Panc1 (cell line): ENCODE results near the gene EMID1. TPM values are rescaled to one million over a fixed set of nuclear protein-coding genes. Genes with fewer than 3 reads are reported as not detected.

Source experiments
- ATAC-seq: fragments of 200-7000 bp; cut with Tn5 transposase; 2 replicates; pipeline ENCODE4 v1.9.1; 2020; ENCODE audit warnings: mild to moderate bottlenecking, moderate library complexity
- BruUV-seq: library from RNA; stranded (reverse); fragments of 400-500 nt; replicated peaks from 2 replicates; lab custom pipeline; 2021; lab: Mats Ljungman, UMichigan
- CTCF ChIA-PET: fragments of 300-600 bp; sonication (Branson Sonifier 250); formaldehyde crosslinking; loops from one replicate; lab custom pipeline; 2022; ENCODE audit warnings: antibody characterized with exemption; lab: Charles Lee
- POLR2A ChIA-PET: fragments of 300-600 bp; sonication (Branson Sonifier 250); formaldehyde crosslinking; loops from one replicate; lab custom pipeline; 2022; ENCODE audit warnings: antibody characterized with exemption; lab: Charles Lee
- DNase-seq: peaks from one replicate; pipeline ENCODE4 v3.0.0-alpha.2; 2010; ENCODE audit warnings: low read depth, low spot score
- H3K27ac ChIP-seq: 2 replicates; pipeline ENCODE4 v1.5.1; 2011; ENCODE audit warnings: mild to moderate bottlenecking, low read length, inconsistent platforms
- H3K27me3 ChIP-seq: fragments of 200-500 bp; sonication (Bioruptor generic); 2 replicates; pipeline ENCODE4 v1.6.0; 2014; ENCODE audit warnings: low read length, inconsistent platforms; ENCODE audit not compliant: control insufficient read depth, insufficient read depth
- H3K36me3 ChIP-seq: fragments of 200-500 bp; sonication (Bioruptor generic); 2 replicates; pipeline ENCODE4 v1.5.1; 2014; ENCODE audit warnings: inconsistent platforms, mild to moderate bottlenecking, low read length, moderate library complexity; ENCODE audit not compliant: control insufficient read depth, insufficient read depth
- H3K4me1 ChIP-seq: 2 replicates; pipeline ENCODE4 v1.5.1; 2011; ENCODE audit warnings: inconsistent platforms, mild to moderate bottlenecking, low read length, moderate library complexity; ENCODE audit not compliant: control insufficient read depth, insufficient read depth
- H3K4me3 ChIP-seq, 2 experiments: 2 replicates each; pipeline ENCODE4 v1.5.1; 2011 to 2012; ENCODE audit warnings: low read depth in 2 of 2, low read length in 2 of 2, mild to moderate bottlenecking in 2 of 2, inconsistent platforms in 1 of 2, moderate library complexity in 1 of 2
- H3K9me3 ChIP-seq: fragments of 200-500 bp; sonication (Bioruptor generic); 2 replicates; pipeline ENCODE4 v1.5.1; 2014; ENCODE audit warnings: low read depth, mild to moderate bottlenecking, inconsistent platforms, low read length, moderate library complexity; ENCODE audit not compliant: control insufficient read depth, insufficient read depth
- POLR2AphosphoS5 ChIP-seq: IDR thresholded peaks from 2 replicates; pipeline ENCODE4 v1.6.1; 2012; ENCODE audit warnings: mild to moderate bottlenecking, low read depth, low read length, moderate library complexity
- REST ChIP-seq, 2 experiments: IDR thresholded peaks; 2 replicates each; pipeline ENCODE4 v1.6.1; 2011 to 2012; ENCODE audit warnings: low read depth in 2 of 2, control low read depth in 1 of 2, low read length in 1 of 2, mild to moderate bottlenecking in 1 of 2, moderate library complexity in 1 of 2; ENCODE audit not compliant: insufficient read depth in 1 of 2
- SIN3A ChIP-seq: IDR thresholded peaks from 2 replicates; pipeline ENCODE4 v1.6.1; 2012; ENCODE audit warnings: low read depth, mild to moderate bottlenecking, low read length, moderate library complexity, borderline replicate concordance; ENCODE audit not compliant: insufficient read depth
- TCF7L2 ChIP-seq: IDR thresholded peaks from 2 replicates; pipeline ENCODE4 v1.6.1; 2011; ENCODE audit warnings: mild to moderate bottlenecking, low read depth, low read length, inconsistent platforms
- in situ Hi-C: cut with HindIII; loops from 2 replicates; pipeline ENCODE4 v1.10.0; 2016; ENCODE audit warnings: low sequenced_read_pairs, low pct_unique_long_range_greater_than_20kb
- intact Hi-C: fragments of 100-400 bp; cut with micrococcal nuclease; formaldehyde crosslinking; loops from one replicate; pipeline ENCODE4 v1.10.0; 2022; ENCODE audit not compliant: unreplicated experiment
- total RNA-seq: library from RNA; stranded (reverse); gene quantifications from one replicate; pipeline ENCODE4 v1.2.1, GENCODE V29; 2021; ENCODE audit not compliant: unreplicated experiment
- TF ChIP-seq, protein P1 (sequence below): fragments of 450-650 bp; IDR thresholded peaks from 2 replicates; pipeline ENCODE4 v1.5.1; 2017; ENCODE audit warnings: mild to moderate bottlenecking

EMID1 gene
- total RNA-seq, 1 experiment from 2014 or later, result 1.1 TPM

GRCh38 chr22:29187831-29188230 is 17.9 kb upstream of the EMID1 start:
- BruUV-seq, result no TSS peak
- in situ Hi-C loops, result no loop called here
- intact Hi-C loops, result no loop called here

GRCh38 chr22:29190051-29190450 is 15.6 kb upstream of the EMID1 start:
- no peak for ATAC-seq
- Histone ChIP-seq H3K36me3 (no peaks in the 10 kb centered on the region), H3K27ac (no peak overlapping the region), H3K4me1 (no peaks in the 10 kb centered on the region), H3K27me3 (no peaks in the 10 kb centered on the region), H3K4me3 (no peak overlapping the region), H3K9me3 (no peaks in the 10 kb centered on the region)
- no TSS peak for BruUV-seq
- no peak for DNase-seq
- ChIA-PET CTCF (no interaction called here), POLR2A (no interaction called here)
- in situ Hi-C loops, result no loop called here
- intact Hi-C loops, result no loop called here
- no peak for TF ChIP-seq TCF7L2
- no peak for TF ChIP-seq REST (IDR thresholded peaks at IDR 0.05; ENCODE audit: insufficient read depth in 1 of 2, low read depth in 2 of 2, low read length in 1 of 2)
- no peak for TF ChIP-seq POLR2AphosphoS5
- TF ChIP-seq, protein P1, sequence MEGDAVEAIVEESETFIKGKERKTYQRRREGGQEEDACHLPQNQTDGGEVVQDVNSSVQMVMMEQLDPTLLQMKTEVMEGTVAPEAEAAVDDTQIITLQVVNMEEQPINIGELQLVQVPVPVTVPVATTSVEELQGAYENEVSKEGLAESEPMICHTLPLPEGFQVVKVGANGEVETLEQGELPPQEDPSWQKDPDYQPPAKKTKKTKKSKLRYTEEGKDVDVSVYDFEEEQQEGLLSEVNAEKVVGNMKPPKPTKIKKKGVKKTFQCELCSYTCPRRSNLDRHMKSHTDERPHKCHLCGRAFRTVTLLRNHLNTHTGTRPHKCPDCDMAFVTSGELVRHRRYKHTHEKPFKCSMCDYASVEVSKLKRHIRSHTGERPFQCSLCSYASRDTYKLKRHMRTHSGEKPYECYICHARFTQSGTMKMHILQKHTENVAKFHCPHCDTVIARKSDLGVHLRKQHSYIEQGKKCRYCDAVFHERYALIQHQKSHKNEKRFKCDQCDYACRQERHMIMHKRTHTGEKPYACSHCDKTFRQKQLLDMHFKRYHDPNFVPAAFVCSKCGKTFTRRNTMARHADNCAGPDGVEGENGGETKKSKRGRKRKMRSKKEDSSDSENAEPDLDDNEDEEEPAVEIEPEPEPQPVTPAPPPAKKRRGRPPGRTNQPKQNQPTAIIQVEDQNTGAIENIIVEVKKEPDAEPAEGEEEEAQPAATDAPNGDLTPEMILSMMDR, result no peak
- no peak for TF ChIP-seq SIN3A

More at GRCh38 chr22:29187831-29188230, 17.9 kb upstream of the EMID1 start:
- Histone ChIP-seq H3K4me1 (no peaks in the 10 kb centered on the region), H3K27ac (no peak overlapping the region), H3K27me3 (no peaks in the 10 kb centered on the region), H3K4me3 (no peak overlapping the region), H3K9me3 (no peaks in the 10 kb centered on the region), H3K36me3 (no peaks in the 10 kb centered on the region)
- no peak for DNase-seq
- no peak for ATAC-seq
- CTCF ChIA-PET, result no interaction called here
- TF ChIP-seq, protein P1, result no peak
- TF ChIP-seq REST (IDR thresholded peaks at IDR 0.05; ENCODE audit: insufficient read depth in 1 of 2, low read depth in 2 of 2, low read length in 1 of 2), result no peak
- TF ChIP-seq TCF7L2, result no peak
- no peak for TF ChIP-seq SIN3A
- no peak for TF ChIP-seq POLR2AphosphoS5
- POLR2A ChIA-PET, result no interaction called here
